ENCODE measurements around the gene SDK2.

- TF ChIP-seq CTCF (IDR thresholded peaks at IDR 0.05) (no peak), POLR2A (IDR thresholded peaks at IDR 0.05) (no peak)
These were observed 217.0 kb downstream of the SDK2 start for GRCh38 chr17:73427198-73427597.

Data from Peyer's patch (tissue), 4 donors.